ENCODE measurements around the gene HHAT.

DNA sequence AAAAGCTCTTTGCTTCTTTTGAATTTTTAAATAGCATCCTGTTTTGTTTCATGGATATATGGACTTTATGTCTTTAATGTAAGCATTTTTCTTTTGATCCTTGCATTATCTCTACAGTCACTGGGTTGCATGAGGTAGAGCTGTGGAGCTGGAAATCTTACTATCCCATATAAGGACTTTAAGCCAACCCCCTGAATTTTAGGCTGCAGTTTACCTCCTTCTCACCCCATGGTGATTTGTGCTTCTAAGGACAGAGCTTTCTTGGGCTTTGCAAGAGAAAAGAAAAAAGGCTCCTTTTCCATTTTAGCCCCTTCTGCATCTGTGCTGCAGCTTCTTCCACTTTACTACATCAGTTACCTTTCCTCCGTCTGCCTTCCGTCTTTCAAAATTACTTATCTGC lies 373.8 kb downstream of the HHAT start:
- TF ChIP-seq, protein P1, sequence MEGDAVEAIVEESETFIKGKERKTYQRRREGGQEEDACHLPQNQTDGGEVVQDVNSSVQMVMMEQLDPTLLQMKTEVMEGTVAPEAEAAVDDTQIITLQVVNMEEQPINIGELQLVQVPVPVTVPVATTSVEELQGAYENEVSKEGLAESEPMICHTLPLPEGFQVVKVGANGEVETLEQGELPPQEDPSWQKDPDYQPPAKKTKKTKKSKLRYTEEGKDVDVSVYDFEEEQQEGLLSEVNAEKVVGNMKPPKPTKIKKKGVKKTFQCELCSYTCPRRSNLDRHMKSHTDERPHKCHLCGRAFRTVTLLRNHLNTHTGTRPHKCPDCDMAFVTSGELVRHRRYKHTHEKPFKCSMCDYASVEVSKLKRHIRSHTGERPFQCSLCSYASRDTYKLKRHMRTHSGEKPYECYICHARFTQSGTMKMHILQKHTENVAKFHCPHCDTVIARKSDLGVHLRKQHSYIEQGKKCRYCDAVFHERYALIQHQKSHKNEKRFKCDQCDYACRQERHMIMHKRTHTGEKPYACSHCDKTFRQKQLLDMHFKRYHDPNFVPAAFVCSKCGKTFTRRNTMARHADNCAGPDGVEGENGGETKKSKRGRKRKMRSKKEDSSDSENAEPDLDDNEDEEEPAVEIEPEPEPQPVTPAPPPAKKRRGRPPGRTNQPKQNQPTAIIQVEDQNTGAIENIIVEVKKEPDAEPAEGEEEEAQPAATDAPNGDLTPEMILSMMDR (IDR thresholded peaks at IDR 0.05) = no peak
- TF ChIP-seq POLR2A (IDR thresholded peaks at IDR 0.05) = no peak

Measured in esophagus squamous epithelium (tissue), 4 donors.